ENCODE data around the gene SKAP1.
"Not testable (repeated sequence)": the region's sequence is repeated elsewhere in the genome, so short reads cannot be mapped to it uniquely, and the experiment has no call there.

The SKAP1 gene

GRCh38 chr17:48457080-48457836, 27.2 kb upstream of the SKAP1 start:
- Mint-ChIP-seq H3K4me3 (peak overlapping the region; percentile 40 to 70), H3K4me1 (peaks cover 55% of the 10 kb centered on the region), H3K27me3 (no peaks in the 10 kb centered on the region), H3K9me3 (no peaks in the 10 kb centered on the region), H3K27ac (peak overlapping the region in 1 of 2 donors; percentile 86)
- DNase-seq: peak; percentile 74 to 78
- peak; percentile 92 for ATAC-seq

- Mint-ChIP-seq H3K4me3 (peak overlapping the region; percentile 40 to 70), H3K4me1 (peaks cover 62% of the 10 kb centered on the region), H3K9me3 (no peaks in the 10 kb centered on the region), H3K27ac (no peak overlapping the region), H3K27me3 (no peaks in the 10 kb centered on the region)
- ATAC-seq (peak; percentile 77), DNase-seq (no peak)
These were observed 26.6 kb upstream of the SKAP1 start for GRCh38 chr17:48456589-48456988.

- H3K4me1 Mint-ChIP-seq: peaks cover 68% of the 10 kb centered on the region
These were observed 25.8 kb upstream of the SKAP1 start for GRCh38 chr17:48455791-48456190.

GRCh38 chr17:48453447-48453846, 23.4 kb upstream of the SKAP1 start:
- peaks cover 69% of the 10 kb centered on the region for H3K4me1 Mint-ChIP-seq
- H3K27me3 Mint-ChIP-seq: no peaks in the 10 kb centered on the region
- H3K27ac Mint-ChIP-seq: peak overlapping the region; percentile 59 to 92
- no peaks in the 10 kb centered on the region for H3K9me3 Mint-ChIP-seq
- H3K4me3 Mint-ChIP-seq: peak overlapping the region; percentile 44 to 54
- DNase-seq (no peak), ATAC-seq (no peak)

More at GRCh38 chr17:48455791-48456190, 25.8 kb upstream of the SKAP1 start:
- ATAC-seq: no peak
- H3K27me3 Mint-ChIP-seq: no peaks in the 10 kb centered on the region
- no peak overlapping the region for H3K27ac Mint-ChIP-seq
- DNase-seq: no peak
- H3K9me3 Mint-ChIP-seq: no peaks in the 10 kb centered on the region
- H3K4me3 Mint-ChIP-seq: no peak overlapping the region

- Mint-ChIP-seq H3K9me3 (no peaks in the 10 kb centered on the region), H3K27me3 (no peaks in the 10 kb centered on the region)
- peak; percentile 54 for ATAC-seq
These were observed 21.5 kb upstream of the SKAP1 start for GRCh38 chr17:48451489-48451888.

GRCh38 chr17:48449335-48449734, 19.3 kb upstream of the SKAP1 start:
- not testable (repeated sequence) for H3K27me3 Mint-ChIP-seq, DNase-seq, ATAC-seq, H3K4me3 Mint-ChIP-seq, H3K27ac Mint-ChIP-seq, H3K9me3 Mint-ChIP-seq
- H3K4me1 Mint-ChIP-seq: peaks cover 58% of the 10 kb centered on the region

More at GRCh38 chr17:48451489-48451888, 21.5 kb upstream of the SKAP1 start:
- H3K27ac Mint-ChIP-seq: no peak overlapping the region
- no peak for DNase-seq
- H3K4me3 Mint-ChIP-seq: no peak overlapping the region
- H3K4me1 Mint-ChIP-seq: peaks cover 58% of the 10 kb centered on the region

GRCh38 chr17:48445248-48445620, 15.2 kb upstream of the SKAP1 start:
- ATAC-seq: no peak
- Mint-ChIP-seq H3K27ac (no peak overlapping the region), H3K4me1 (peaks cover 63% of the 10 kb centered on the region)

GRCh38 chr17:48444516-48445247, 14.7 kb upstream of the SKAP1 start:
- Mint-ChIP-seq H3K4me1 (peaks cover 66% of the 10 kb centered on the region), H3K9me3 (peaks cover 8% of the 10 kb centered on the region in 2 donors), H3K27ac (peak overlapping the region in 1 of 2 donors; percentile 50), H3K4me3 (peak overlapping the region; percentile 77 to 81), H3K27me3 (no peaks in the 10 kb centered on the region)
- DNase-seq (peak; percentile 37 to 39), ATAC-seq (peak; percentile 29)

More at GRCh38 chr17:48445248-48445620, 15.2 kb upstream of the SKAP1 start:
- no peak for DNase-seq
- no peaks in the 10 kb centered on the region for H3K27me3 Mint-ChIP-seq
- peaks cover 8% of the 10 kb centered on the region in 2 donors for H3K9me3 Mint-ChIP-seq
- no peak overlapping the region for H3K4me3 Mint-ChIP-seq

- ATAC-seq: no peak
- no peak for DNase-seq
- Mint-ChIP-seq H3K9me3 (peaks cover 8% of the 10 kb centered on the region in 2 donors), H3K4me1 (peaks cover 76% of the 10 kb centered on the region), H3K27ac (no peak overlapping the region), H3K27me3 (no peaks in the 10 kb centered on the region), H3K4me3 (peak overlapping the region; percentile 77 to 81)
These were observed 13.7 kb upstream of the SKAP1 start for GRCh38 chr17:48443712-48444111.

GRCh38 chr17:48442819-48443218, 12.8 kb upstream of the SKAP1 start:
- no peak for DNase-seq
- no peak for ATAC-seq
- Mint-ChIP-seq H3K27me3 (no peaks in the 10 kb centered on the region), H3K9me3 (peaks cover 8% of the 10 kb centered on the region in 2 donors), H3K4me3 (peak overlapping the region; percentile 17 to 37), H3K4me1 (peaks cover 85% of the 10 kb centered on the region), H3K27ac (peak overlapping the region in 1 of 2 donors; percentile 83)

GRCh38 chr17:48441862-48442261, 11.8 kb upstream of the SKAP1 start:
- DNase-seq: no peak
- no peak for ATAC-seq
- H3K27me3 Mint-ChIP-seq: no peaks in the 10 kb centered on the region
- H3K9me3 Mint-ChIP-seq: peaks cover 8 to 11% of the 10 kb centered on the region in 2 donors
- H3K27ac Mint-ChIP-seq: peak overlapping the region in 1 of 2 donors; percentile 82
- peaks cover 91% of the 10 kb centered on the region for H3K4me1 Mint-ChIP-seq
- peak overlapping the region in 1 of 2 donors; percentile 73 for H3K4me3 Mint-ChIP-seq

- ATAC-seq (peak; percentile 86), DNase-seq (peak; percentile 47 to 55)
- H3K4me1 Mint-ChIP-seq: peaks cover 93% of the 10 kb centered on the region
- H3K27me3 Mint-ChIP-seq: no peaks in the 10 kb centered on the region
- H3K9me3 Mint-ChIP-seq: peaks cover 8 to 17% of the 10 kb centered on the region in 2 donors
- H3K27ac Mint-ChIP-seq: peak overlapping the region; percentile 82 to 83
- peak overlapping the region; percentile 67 to 73 for H3K4me3 Mint-ChIP-seq
These were observed 11.3 kb upstream of the SKAP1 start for GRCh38 chr17:48441231-48441711.

GRCh38 chr17:48440669-48441068, 10.7 kb upstream of the SKAP1 start:
- Mint-ChIP-seq H3K4me3 (peak overlapping the region; percentile 67 to 73), H3K27me3 (no peaks in the 10 kb centered on the region), H3K4me1 (peaks cover 90% of the 10 kb centered on the region), H3K9me3 (peaks cover 8 to 17% of the 10 kb centered on the region in 2 donors), H3K27ac (peak overlapping the region in 1 of 2 donors; percentile 82)
- no peak for DNase-seq
- ATAC-seq: no peak

- Mint-ChIP-seq H3K4me3 (peak overlapping the region; percentile 67 to 73), H3K27me3 (no peaks in the 10 kb centered on the region), H3K4me1 (peaks cover 89% of the 10 kb centered on the region), H3K9me3 (peaks cover 8 to 17% of the 10 kb centered on the region in 2 donors), H3K27ac (peak overlapping the region; percentile 83 to 89)
- ATAC-seq (peak; percentile 56), DNase-seq (peak; percentile 23 to 43)
These were observed 10.0 kb upstream of the SKAP1 start for GRCh38 chr17:48439875-48440505.

- H3K4me3 Mint-ChIP-seq: peak overlapping the region; percentile 67 to 73
- peaks cover 83% of the 10 kb centered on the region for H3K4me1 Mint-ChIP-seq
- H3K27ac Mint-ChIP-seq: peak overlapping the region; percentile 83 to 89
- H3K9me3 Mint-ChIP-seq: peaks cover 8 to 17% of the 10 kb centered on the region in 2 donors
- DNase-seq: peak in 1 of 2 donors; percentile 48
- peak; percentile 59 for ATAC-seq
- H3K27me3 Mint-ChIP-seq: no peaks in the 10 kb centered on the region
These were observed 9.3 kb upstream of the SKAP1 start for GRCh38 chr17:48439110-48439850.
